OCI-LY3 (cell line): ENCODE results near the gene CD200R1.

Experiments
- H2AFZ ChIP-seq: fragments of 200-600, 300-600 bp; shearing (Covaris generic); 2 replicates; pipeline ENCODE4 v1.6.0; 2014; ENCODE audit warnings: antibody characterized with exemption, low read depth, low read length
- H3K27ac ChIP-seq: fragments of 200-600, 300-600 bp; sonication (generic); 2 replicates; pipeline ENCODE4 v1.5.1; 2014; ENCODE audit warnings: mild to moderate bottlenecking, low read length, moderate library complexity, mixed read lengths
- H3K27me3 ChIP-seq: fragments of 200-600, 300-600 bp; sonication (generic); 2 replicates; pipeline ENCODE4 v1.6.1; 2014; ENCODE audit warnings: low read depth, low read length, mixed read lengths
- H3K36me3 ChIP-seq: fragments of 200-600, 300-600 bp; sonication (generic); replicated peaks from 2 replicates; pipeline ENCODE3; 2014; ENCODE audit warnings: low read depth, low read length, mixed read lengths
- H3K4me1 ChIP-seq: fragments of 300-600, 200-600 bp; sonication (generic); 2 replicates; pipeline ENCODE4 v1.6.1; 2014; ENCODE audit warnings: low read length, mixed read lengths
- H3K4me2 ChIP-seq: fragments of 200-600, 300-600 bp; sonication (generic); 2 replicates; pipeline ENCODE4 v1.6.1; 2014; ENCODE audit warnings: low read length, mixed read lengths
- H3K4me3 ChIP-seq: fragments of 300-600, 200-600 bp; sonication (generic); 2 replicates; pipeline ENCODE4 v1.5.1; 2014; ENCODE audit warnings: antibody characterized with exemption, mild to moderate bottlenecking, low read length, moderate library complexity
- H3K79me2 ChIP-seq: fragments of 300-600, 200-600 bp; shearing (Covaris generic); 2 replicates; pipeline ENCODE4 v1.6.1; 2014; ENCODE audit warnings: mild to moderate bottlenecking, low read length, mixed read lengths
- H3K9ac ChIP-seq: fragments of 300-600, 200-600 bp; shearing (Covaris generic); 2 replicates; pipeline ENCODE4 v1.6.0; 2014; ENCODE audit warnings: mild to moderate bottlenecking, low read length, moderate library complexity
- H3K9me3 ChIP-seq: fragments of 200-600, 300-600 bp; shearing (Covaris generic); 2 replicates; pipeline ENCODE4 v1.6.1; 2014; ENCODE audit warnings: low read length, mixed read lengths; ENCODE audit not compliant: insufficient read depth
- H4K20me1 ChIP-seq: fragments of 200-600, 300-600 bp; sonication (generic); 2 replicates; pipeline ENCODE4 v1.6.1; 2016; ENCODE audit warnings: low read length, mixed read lengths; ENCODE audit not compliant: insufficient read depth
- EZH2phosphoT487 ChIP-seq: fragments of 200-600 bp; shearing (Covaris generic); IDR thresholded peaks from 2 replicates; pipeline ENCODE4 v1.6.1; 2018; ENCODE audit warnings: antibody characterized with exemption, mixed run types, low read depth
- TF ChIP-seq, protein P1 (sequence below): fragments of 200-600, 300-600 bp; sonication (generic); IDR thresholded peaks from 2 replicates; pipeline ENCODE4 v1.5.1; 2014; ENCODE audit warnings: antibody characterized with exemption, low read length, low read depth

The CD200R1 gene

GRCh38 chr3:112963683-112964082, 11.2 kb downstream of the CD200R1 start:
- no peak overlapping the region for H3K4me3 ChIP-seq
- H3K27ac ChIP-seq = no peak overlapping the region
- H3K4me2 ChIP-seq = no peak overlapping the region
- H3K79me2 ChIP-seq = peaks cover 73% of the 10 kb centered on the region
- H3K4me1 ChIP-seq = peaks cover 54% of the 10 kb centered on the region
- H3K36me3 ChIP-seq = peaks cover 28% of the 10 kb centered on the region
- no peak overlapping the region for H3K9ac ChIP-seq
- H3K9me3 ChIP-seq = peaks cover 17% of the 10 kb centered on the region; the same call in 1 of the 2 replicates
- no peaks in the 10 kb centered on the region for H4K20me1 ChIP-seq
- TF ChIP-seq, protein P1, sequence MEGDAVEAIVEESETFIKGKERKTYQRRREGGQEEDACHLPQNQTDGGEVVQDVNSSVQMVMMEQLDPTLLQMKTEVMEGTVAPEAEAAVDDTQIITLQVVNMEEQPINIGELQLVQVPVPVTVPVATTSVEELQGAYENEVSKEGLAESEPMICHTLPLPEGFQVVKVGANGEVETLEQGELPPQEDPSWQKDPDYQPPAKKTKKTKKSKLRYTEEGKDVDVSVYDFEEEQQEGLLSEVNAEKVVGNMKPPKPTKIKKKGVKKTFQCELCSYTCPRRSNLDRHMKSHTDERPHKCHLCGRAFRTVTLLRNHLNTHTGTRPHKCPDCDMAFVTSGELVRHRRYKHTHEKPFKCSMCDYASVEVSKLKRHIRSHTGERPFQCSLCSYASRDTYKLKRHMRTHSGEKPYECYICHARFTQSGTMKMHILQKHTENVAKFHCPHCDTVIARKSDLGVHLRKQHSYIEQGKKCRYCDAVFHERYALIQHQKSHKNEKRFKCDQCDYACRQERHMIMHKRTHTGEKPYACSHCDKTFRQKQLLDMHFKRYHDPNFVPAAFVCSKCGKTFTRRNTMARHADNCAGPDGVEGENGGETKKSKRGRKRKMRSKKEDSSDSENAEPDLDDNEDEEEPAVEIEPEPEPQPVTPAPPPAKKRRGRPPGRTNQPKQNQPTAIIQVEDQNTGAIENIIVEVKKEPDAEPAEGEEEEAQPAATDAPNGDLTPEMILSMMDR = no peak
- TF ChIP-seq EZH2phosphoT487 = no peak
- no peaks in the 10 kb centered on the region for H3K27me3 ChIP-seq
- no peak overlapping the region for H2AFZ ChIP-seq

DNA sequence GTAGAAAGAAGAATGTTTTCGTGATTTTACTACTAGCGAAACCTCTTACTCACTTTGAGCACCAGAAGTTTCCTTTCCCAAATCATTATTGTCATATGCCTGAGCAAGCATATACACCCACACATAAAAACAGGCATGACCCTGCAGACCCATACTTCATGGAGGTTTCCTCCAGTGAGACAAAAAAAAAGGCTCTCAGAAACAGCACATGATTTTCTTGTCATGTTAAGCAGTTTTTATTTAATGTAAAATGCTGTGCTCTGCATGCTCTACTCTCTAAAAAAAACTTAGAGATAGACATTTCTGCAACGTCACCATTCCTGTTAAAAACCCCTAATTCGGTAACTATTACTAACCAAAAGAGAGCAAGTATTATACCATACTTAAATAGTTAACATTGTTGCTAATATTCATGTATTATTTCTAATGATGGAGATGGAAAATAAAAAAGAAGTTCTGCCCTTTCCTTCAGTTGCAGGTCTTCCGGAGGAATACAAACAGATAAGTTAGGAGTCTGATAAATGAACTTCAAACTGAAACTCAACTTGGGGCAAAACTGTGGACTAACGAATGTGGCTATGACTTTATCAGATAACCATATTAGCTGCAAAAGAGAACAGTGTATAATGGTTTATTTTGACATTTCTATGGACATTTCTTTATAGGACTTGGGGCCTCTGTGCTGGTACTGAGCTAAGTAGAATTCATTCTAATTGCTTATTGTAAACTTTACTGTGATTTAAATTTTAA, 15.9 kb downstream of the CD200R1 start:
- H3K4me2 ChIP-seq = peak overlapping the region; percentile 82
- TF ChIP-seq, protein P1 = no peak
- no peak for TF ChIP-seq EZH2phosphoT487
- H3K4me3 ChIP-seq = peak overlapping the region; percentile 68
- H3K9ac ChIP-seq = peak overlapping the region; percentile 55
- peaks cover 33% of the 10 kb centered on the region; the same call in 1 of the 2 replicates for H3K9me3 ChIP-seq
- no peaks in the 10 kb centered on the region for H4K20me1 ChIP-seq
- H3K4me1 ChIP-seq = peaks cover 30% of the 10 kb centered on the region
- H3K27me3 ChIP-seq = no peaks in the 10 kb centered on the region
- H3K36me3 ChIP-seq = peaks cover 56% of the 10 kb centered on the region
- H2AFZ ChIP-seq = no peak overlapping the region
- peaks cover 65% of the 10 kb centered on the region for H3K79me2 ChIP-seq
- peak overlapping the region; percentile 82 for H3K27ac ChIP-seq

DNA sequence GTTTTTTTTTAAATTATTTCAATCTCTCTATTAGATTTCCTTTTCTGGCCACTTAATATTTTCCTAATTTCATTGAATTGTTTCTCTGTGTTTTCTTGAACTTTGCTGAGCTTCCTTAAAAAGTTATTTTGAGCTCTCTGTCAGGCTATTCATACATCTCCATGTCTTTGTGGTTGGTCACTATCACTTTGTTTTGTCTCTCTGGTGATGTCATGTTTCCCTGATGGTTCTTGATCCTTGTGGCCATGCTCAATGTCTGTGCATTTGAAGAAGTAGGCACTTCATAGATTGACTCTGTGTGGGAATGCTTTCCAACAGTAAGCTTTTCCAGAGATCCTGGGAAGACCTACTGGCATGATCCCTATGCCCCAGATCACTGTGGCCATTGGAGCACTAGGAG, 18.6 kb downstream of the CD200R1 start:
- Histone ChIP-seq H3K9me3 (peaks cover 17% of the 10 kb centered on the region; the same call in 1 of the 2 replicates), H3K4me3 (no peak overlapping the region), H3K27ac (no peak overlapping the region), H4K20me1 (no peaks in the 10 kb centered on the region), H3K36me3 (peaks cover 43% of the 10 kb centered on the region), H3K79me2 (peaks cover 47% of the 10 kb centered on the region), H3K4me2 (no peak overlapping the region), H3K4me1 (peaks cover 30% of the 10 kb centered on the region), H2AFZ (no peak overlapping the region), H3K9ac (no peak overlapping the region), H3K27me3 (no peaks in the 10 kb centered on the region)
- TF ChIP-seq, protein P1 = no peak
- no peak for TF ChIP-seq EZH2phosphoT487

DNA sequence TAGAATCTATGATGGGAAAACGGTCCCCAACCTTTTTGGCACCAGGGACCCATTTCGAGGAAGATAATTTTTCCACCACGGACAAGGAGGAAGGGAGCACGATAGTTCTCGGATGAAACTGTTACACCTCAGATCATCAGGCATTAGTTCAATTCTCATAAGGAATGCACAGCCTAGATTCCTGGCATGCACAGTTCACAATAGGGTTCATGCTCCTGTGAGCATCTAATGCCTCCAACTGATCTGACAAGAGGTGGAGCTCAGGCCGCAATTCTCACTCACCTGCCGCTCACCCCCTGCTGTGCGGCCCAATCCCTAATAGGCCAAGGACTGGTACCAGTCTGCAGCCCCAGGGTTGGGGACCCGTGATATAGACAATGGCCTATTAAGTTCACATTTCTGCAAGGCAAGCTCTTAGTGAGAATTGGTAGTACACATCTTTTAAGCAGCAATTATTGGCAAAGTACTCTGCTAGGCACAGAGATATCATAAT, 26.5 kb downstream of the CD200R1 start:
- peaks cover 36% of the 10 kb centered on the region for H3K36me3 ChIP-seq

More for the DNA sequence above, 26.5 kb downstream of the CD200R1 start:
- Histone ChIP-seq H4K20me1 (no peaks in the 10 kb centered on the region), H3K4me1 (peaks cover 5% of the 10 kb centered on the region; the same call in 1 of the 2 replicates), H3K9me3 (0 out of 2 replicates have a peak, but pooled peaks cover 3% of the 10 kb centered on the region), H3K27me3 (no peaks in the 10 kb centered on the region), H3K9ac (no peak overlapping the region), H3K79me2 (peaks cover 13% of the 10 kb centered on the region), H3K4me2 (no peak overlapping the region), H3K27ac (no peak overlapping the region), H2AFZ (no peak overlapping the region), H3K4me3 (no peak overlapping the region)
- TF ChIP-seq, protein P1 = no peak
- TF ChIP-seq EZH2phosphoT487 = no peak
